ENCODE measurements around the gene KDM6B.

The KDM6B gene

GRCh38 chr17:7840441-7840840 lies 6.4 kb downstream of the KDM6B start:
- DNase-seq (ENCODE audit: low read depth in 4 of 4, low spot score in 1 of 4) = no peak

- no peak for DNase-seq (ENCODE audit: low read depth in 4 of 4, low spot score in 1 of 4)
Observed at GRCh38 chr17:7840875-7841274, 6.9 kb downstream of the KDM6B start.

GRCh38 chr17:7841396-7841914 lies 7.4 kb downstream of the KDM6B start:
- DNase-seq (ENCODE audit: low read depth in 4 of 4, low spot score in 1 of 4) = peak; percentile 82 to 94 (median 90)

- DNase-seq (ENCODE audit: low read depth in 4 of 4, low spot score in 1 of 4) = peak; percentile 61 to 80 (median 74)
Observed at GRCh38 chr17:7841915-7842379, 7.9 kb downstream of the KDM6B start.

GRCh38 chr17:7842380-7843256 lies 8.6 kb downstream of the KDM6B start:
- DNase-seq (ENCODE audit: low read depth in 4 of 4, low spot score in 1 of 4) = peak; percentile 91 to 96 (median 94)

GRCh38 chr17:7843257-7843535 lies 9.2 kb downstream of the KDM6B start:
- DNase-seq (ENCODE audit: low read depth in 4 of 4, low spot score in 1 of 4) = no peak

- DNase-seq (ENCODE audit: low read depth in 4 of 4, low spot score in 1 of 4) = peak; percentile 77 to 85 (median 82)
Observed at GRCh38 chr17:7843536-7844291, 9.7 kb downstream of the KDM6B start.

- peak in 2 of 4 experiments; percentile 75 to 78 for DNase-seq (ENCODE audit: low read depth in 4 of 4, low spot score in 1 of 4)
Observed at GRCh38 chr17:7844292-7845154, 10.5 kb downstream of the KDM6B start.

GRCh38 chr17:7845359-7846062 lies 11.5 kb downstream of the KDM6B start:
- DNase-seq (ENCODE audit: low read depth in 4 of 4, low spot score in 1 of 4) = no peak

- no peak for DNase-seq (ENCODE audit: low read depth in 4 of 4, low spot score in 1 of 4)
Observed at GRCh38 chr17:7846063-7846735, 12.2 kb downstream of the KDM6B start.

- no peak for DNase-seq (ENCODE audit: low read depth in 4 of 4, low spot score in 1 of 4)
Observed at GRCh38 chr17:7846765-7847661, 13.0 kb downstream of the KDM6B start.

- DNase-seq (ENCODE audit: low read depth in 4 of 4, low spot score in 1 of 4) = no peak
Observed at GRCh38 chr17:7848131-7848579, 14.1 kb downstream of the KDM6B start.

GRCh38 chr17:7848739-7849129 lies 14.7 kb downstream of the KDM6B start:
- DNase-seq (ENCODE audit: low read depth in 4 of 4, low spot score in 1 of 4) = no peak

GRCh38 chr17:7849130-7849750 lies 15.2 kb downstream of the KDM6B start:
- DNase-seq (ENCODE audit: low read depth in 4 of 4, low spot score in 1 of 4) = no peak

GRCh38 chr17:7849751-7850504 lies 15.9 kb downstream of the KDM6B start:
- no peak for DNase-seq (ENCODE audit: low read depth in 4 of 4, low spot score in 1 of 4)

- DNase-seq (ENCODE audit: low read depth in 4 of 4, low spot score in 1 of 4) = no peak
Observed at GRCh38 chr17:7850701-7851437, 16.9 kb downstream of the KDM6B start.

All from stimulated activated CD4-positive, alpha-beta T cell treated with anti-CD3 and anti-CD28 coated beads, Interleukin-1b, Interleukin-23, amount 100 ng/mL, for 24 hours (primary cell).